Endothelial cell of umbilical vein (primary cell): ENCODE results near the gene RNU6-8. TPM values are rescaled to one million over a fixed set of nuclear protein-coding genes. Genes with fewer than 3 reads are reported as not detected.

Source experiments
- BruUV-seq: library from RNA; stranded (reverse); fragments of 400-500 nt; replicated peaks from 2 replicates; lab custom pipeline; 2021; lab: Mats Ljungman, UMichigan
- CTCF ChIA-PET: fragments of 300-600, 350-600 bp; sonication (Branson Sonifier 250); formaldehyde crosslinking; loops from one replicate; lab custom pipeline; 2021; ENCODE audit warnings: antibody characterized with exemption, inconsistent platforms; lab: Charles Lee
- POLR2A ChIA-PET: fragments of 300-600, 350-600 bp; sonication (Branson Sonifier 250); formaldehyde crosslinking; loops from one replicate; lab custom pipeline; 2021; ENCODE audit warnings: antibody characterized with exemption, inconsistent platforms; lab: Charles Lee
- DNase-seq: peaks from one replicate; pipeline ENCODE4 v3.0.0-alpha.2; 2011; ENCODE audit warnings: low read depth, low spot score
- FAIRE-seq: peaks from 2 replicates; lab custom pipeline; 2011; peaks lifted over from hg19 to GRCh38; lab: Jason Lieb, UNC
- H2AFZ ChIP-seq: 2 replicates; pipeline ENCODE4 v1.6.0; 2012; ENCODE audit warnings: low read depth, low read length, control low read depth, inconsistent platforms
- H3K27ac ChIP-seq: 2 replicates; pipeline ENCODE4 v1.5.1; 2011; ENCODE audit warnings: low read depth, mild to moderate bottlenecking, control low read depth, low read length, moderate library complexity; ENCODE audit not compliant: insufficient read depth
- H3K27me3 ChIP-seq, 2 experiments: 2 replicates each; pipeline versions ENCODE4 v1.6.0 to v1.6.1; 2011; ENCODE audit warnings: low read length in 2 of 2, mixed read lengths in 1 of 2; ENCODE audit not compliant: control insufficient read depth in 2 of 2, insufficient read depth in 2 of 2
- H3K36me3 ChIP-seq, 2 experiments: 2 replicates in 1 of 2; 3 replicates in 1 of 2; pipeline ENCODE4 v1.5.1; 2011; ENCODE audit warnings: low read length in 2 of 2, mild to moderate bottlenecking in 1 of 2, moderate library complexity in 1 of 2; ENCODE audit not compliant: control insufficient read depth in 2 of 2, insufficient read depth in 2 of 2; ENCODE audit errors: extremely low read depth in 1 of 2
- H3K4me1 ChIP-seq: 3 replicates; pipeline ENCODE4 v1.5.1; 2011; ENCODE audit warnings: mild to moderate bottlenecking, low read length; ENCODE audit not compliant: control insufficient read depth, insufficient read depth; ENCODE audit errors: extremely low read depth
- H3K4me2 ChIP-seq: 2 replicates; pipeline ENCODE4 v1.6.1; 2011; ENCODE audit warnings: low read length, control low read depth, mixed read lengths; ENCODE audit not compliant: insufficient read depth
- H3K4me3 ChIP-seq, 3 experiments: fragments of 200-600 bp in 1 of 3; sonication (generic), shearing (Covaris generic) in 1 of 3; replicated peaks in 1 of 3; 2 replicates each; pipeline ENCODE4 v1.5.1; 2011 to 2016; ENCODE audit warnings: control low read depth in 3 of 3, low read length in 3 of 3, mild to moderate bottlenecking in 2 of 3, inconsistent platforms in 1 of 3, low read depth in 1 of 3, moderate library complexity in 1 of 3; ENCODE audit not compliant: insufficient read depth in 1 of 3
- H3K79me2 ChIP-seq: 2 replicates; pipeline ENCODE4 v1.6.0; 2012; ENCODE audit warnings: low read length, inconsistent platforms; ENCODE audit not compliant: control insufficient read depth, insufficient read depth
- H3K9ac ChIP-seq: replicated peaks from 2 replicates; pipeline ENCODE3; 2011; ENCODE audit warnings: low read length, control low read depth; ENCODE audit not compliant: insufficient read depth; ENCODE audit errors: extremely low read depth
- H3K9me1 ChIP-seq: replicated peaks from 3 replicates; pipeline ENCODE4 v1.6.0; 2011; ENCODE audit warnings: mild to moderate bottlenecking, low read length; ENCODE audit not compliant: control insufficient read depth, insufficient read depth; ENCODE audit errors: extremely low read depth
- H3K9me3 ChIP-seq: replicated peaks from 2 replicates; pipeline ENCODE4 v1.5.1; 2012; ENCODE audit warnings: low read length, inconsistent platforms; ENCODE audit not compliant: control insufficient read depth, insufficient read depth
- H4K20me1 ChIP-seq: replicated peaks from 2 replicates; pipeline ENCODE3; 2011; ENCODE audit warnings: mild to moderate bottlenecking, low read length; ENCODE audit not compliant: control insufficient read depth, insufficient read depth; ENCODE audit errors: extremely low read depth
- EZH2 ChIP-seq: IDR thresholded peaks from 2 replicates; pipeline ENCODE4 v1.6.1; 2012; ENCODE audit warnings: borderline replicate concordance, low read depth, mild to moderate bottlenecking, moderate library complexity, low read length, inconsistent platforms; ENCODE audit not compliant: severe bottlenecking
- GATA2 ChIP-seq: IDR thresholded peaks from 2 replicates; pipeline ENCODE4 v1.7.0; 2011; ENCODE audit warnings: low read depth, mild to moderate bottlenecking, moderate library complexity, mixed read lengths, low read length; ENCODE audit not compliant: insufficient read length, insufficient read depth
- JUN ChIP-seq: IDR thresholded peaks from 2 replicates; pipeline ENCODE4 v1.6.1; 2011; ENCODE audit warnings: borderline replicate concordance, low read depth; ENCODE audit not compliant: insufficient read length, insufficient read depth
- POLR2A ChIP-seq: IDR thresholded peaks from 2 replicates; pipeline ENCODE4 v1.6.1; 2012; ENCODE audit warnings: low read depth, mild to moderate bottlenecking, control low read depth, low read length
- dilution Hi-C: fragments of 300-500 bp; cut with MboI; formaldehyde crosslinking; loops from one replicate; pipeline ENCODE4 v1.15.0; 2019; ENCODE audit warnings: low sequenced_read_pairs; ENCODE audit not compliant: extremely low pct_ligation_motif_present
- intact Hi-C: fragments of 100-400 bp; cut with micrococcal nuclease; formaldehyde crosslinking; loops from one replicate; pipeline ENCODE4 v1.10.0; 2022
- polyA plus RNA-seq, 4 experiments: library from polyadenylated mRNA; depleted of rRNA in 3 of 4; stranded (reverse) in 3 of 4; unstranded in 1 of 4; fragments of >200 nt; gene quantifications; 2 replicates each; pipeline versions ENCODE4 v1.2.1 to v1.2.3, GENCODE V29; 2011 to 2012; ENCODE audit warnings: missing spikeins in 1 of 4
- total RNA-seq: library from RNA; stranded (reverse); gene quantifications from 2 replicates; pipeline ENCODE4 v1.2.3, GENCODE V29; 2021
- TF ChIP-seq, protein P1 (sequence below), 2 donors: IDR thresholded peaks; 1 replicate in 1 of 2; 2 replicates in 1 of 2; pipeline ENCODE4 v1.5.1; 2011; ENCODE audit warnings: low read length in 2 of 2, mild to moderate bottlenecking in 2 of 2, moderate library complexity in 2 of 2, control low read depth in 1 of 2, inconsistent platforms in 1 of 2, low read depth in 1 of 2; ENCODE audit not compliant: insufficient read depth in 1 of 2; ENCODE audit errors: extremely low read depth in 1 of 2
- TF ChIP-seq, protein P2 (sequence below): IDR thresholded peaks from 2 replicates; pipeline ENCODE4 v1.6.1; 2011; ENCODE audit not compliant: insufficient read depth, insufficient read length

Gene RNU6-8
- total and polyA plus RNA-seq, 2 donors (not counting 3 experiments of a cell fraction or from before 2014, with no cell fraction given), result not detected

DNA sequence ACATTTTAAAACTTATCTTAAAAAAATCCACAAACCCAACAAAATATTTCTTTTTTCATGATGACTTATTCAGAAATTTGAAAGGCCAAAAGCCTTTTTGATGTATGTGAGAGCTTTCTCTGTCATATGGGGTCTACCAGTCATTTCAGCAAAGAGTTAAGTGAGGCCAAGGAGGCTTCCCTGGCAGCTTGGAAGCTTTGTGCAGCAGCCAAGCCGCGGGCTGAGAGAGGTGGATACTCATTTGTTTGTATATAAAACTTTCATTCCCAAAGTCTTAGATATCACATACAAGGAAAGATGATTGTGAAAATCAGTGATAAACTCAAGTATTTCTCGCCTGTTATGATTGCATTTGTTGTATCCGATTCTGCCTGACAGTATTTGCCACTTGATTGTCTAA, 48.5 kb upstream of the RNU6-8 start:
- CTCF ChIA-PET, result interaction anchor here (0.8 to 5.8 kb wide), 12 partner anchors 41 to 802 kb away, joined by 3 to 215 read pairs (median 6); partner anchors contain the start of genes ARHGAP5 and DTD2
- no TSS peak for BruUV-seq
- no peaks in the 10 kb centered on the region for H3K9me1 ChIP-seq
- no peak overlapping the region for H3K9ac ChIP-seq
- H3K79me2 ChIP-seq, result no peaks in the 10 kb centered on the region
- H4K20me1 ChIP-seq, result no peaks in the 10 kb centered on the region
- dilution Hi-C loops, result no loop called here
- peak overlapping the region; percentile 86 for H2AFZ ChIP-seq
- no peak overlapping the region for H3K4me2 ChIP-seq
- no peak overlapping the region for H3K27ac ChIP-seq
- no peaks in the 10 kb centered on the region for H3K27me3 ChIP-seq
- H3K36me3 ChIP-seq, result no peaks in the 10 kb centered on the region
- POLR2A ChIA-PET, result no interaction called here
- intact Hi-C loops, result loop anchor here (5.0 to 10.0 kb wide), 2 partner anchors 261 to 887 kb away; no protein-coding TSS in a partner anchor
- no peak for TF ChIP-seq POLR2A
- TF ChIP-seq JUN, result no peak
- TF ChIP-seq, protein P1, sequence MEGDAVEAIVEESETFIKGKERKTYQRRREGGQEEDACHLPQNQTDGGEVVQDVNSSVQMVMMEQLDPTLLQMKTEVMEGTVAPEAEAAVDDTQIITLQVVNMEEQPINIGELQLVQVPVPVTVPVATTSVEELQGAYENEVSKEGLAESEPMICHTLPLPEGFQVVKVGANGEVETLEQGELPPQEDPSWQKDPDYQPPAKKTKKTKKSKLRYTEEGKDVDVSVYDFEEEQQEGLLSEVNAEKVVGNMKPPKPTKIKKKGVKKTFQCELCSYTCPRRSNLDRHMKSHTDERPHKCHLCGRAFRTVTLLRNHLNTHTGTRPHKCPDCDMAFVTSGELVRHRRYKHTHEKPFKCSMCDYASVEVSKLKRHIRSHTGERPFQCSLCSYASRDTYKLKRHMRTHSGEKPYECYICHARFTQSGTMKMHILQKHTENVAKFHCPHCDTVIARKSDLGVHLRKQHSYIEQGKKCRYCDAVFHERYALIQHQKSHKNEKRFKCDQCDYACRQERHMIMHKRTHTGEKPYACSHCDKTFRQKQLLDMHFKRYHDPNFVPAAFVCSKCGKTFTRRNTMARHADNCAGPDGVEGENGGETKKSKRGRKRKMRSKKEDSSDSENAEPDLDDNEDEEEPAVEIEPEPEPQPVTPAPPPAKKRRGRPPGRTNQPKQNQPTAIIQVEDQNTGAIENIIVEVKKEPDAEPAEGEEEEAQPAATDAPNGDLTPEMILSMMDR (IDR thresholded peaks at IDR 0.05; ENCODE audit: extremely low read depth in 1 of 2, insufficient read depth in 1 of 2, low read depth in 1 of 2, low read length in 2 of 2), result no peak
- TF ChIP-seq EZH2, result no peak
- TF ChIP-seq, protein P2, sequence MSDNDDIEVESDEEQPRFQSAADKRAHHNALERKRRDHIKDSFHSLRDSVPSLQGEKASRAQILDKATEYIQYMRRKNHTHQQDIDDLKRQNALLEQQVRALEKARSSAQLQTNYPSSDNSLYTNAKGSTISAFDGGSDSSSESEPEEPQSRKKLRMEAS, result no peak
- TF ChIP-seq GATA2, result no peak
- DNase-seq, result no peak
- no peak overlapping the region for H3K4me3 ChIP-seq
- no peak for FAIRE-seq
- no peaks in the 10 kb centered on the region for H3K9me3 ChIP-seq
- no peaks in the 10 kb centered on the region for H3K4me1 ChIP-seq
